Nephron progenitor cell (in vitro differentiated cells): Measurements from ENCODE around the gene EFEMP1.

Source experiments
- DNase-seq: peaks from one replicate; pipeline ENCODE4 v3.0.0; 2021
- H3K27ac Mint-ChIP-seq: 2 replicates; pipeline ENCODE4 v1.8.0; 2021; ENCODE audit warnings: mild to moderate bottlenecking, moderate library complexity, mixed read lengths
- H3K27me3 Mint-ChIP-seq: 2 replicates; pipeline ENCODE4 v1.8.0; 2021; ENCODE audit warnings: mild to moderate bottlenecking, low read depth, mixed read lengths; ENCODE audit not compliant: poor library complexity
- H3K36me3 Mint-ChIP-seq: 2 replicates; pipeline ENCODE4 v1.8.0; 2021; ENCODE audit warnings: low read depth, mixed read lengths
- H3K4me1 Mint-ChIP-seq: 2 replicates; pipeline ENCODE4 v1.8.0; 2021; ENCODE audit warnings: mixed read lengths
- H3K4me3 Mint-ChIP-seq: 2 replicates; pipeline ENCODE4 v1.8.0; 2021; ENCODE audit warnings: mild to moderate bottlenecking, moderate library complexity, mixed read lengths
- H3K9me3 Mint-ChIP-seq: 2 replicates; pipeline ENCODE4 v1.8.0; 2021; ENCODE audit warnings: mild to moderate bottlenecking, moderate library complexity, mixed read lengths
- CTCF ChIP-seq: fragments of 200-600 bp; sonication (generic); IDR thresholded peaks from 2 replicates; pipeline ENCODE4 v1.5.0; 2021; ENCODE audit warnings: antibody characterized with exemption

Gene EFEMP1

GRCh38 chr2:55885127-55885943 is 38.2 kb downstream of the EFEMP1 start:
- DNase-seq, result no peak
- H3K4me3 Mint-ChIP-seq, result no peak overlapping the region
- H3K27ac Mint-ChIP-seq, result peak overlapping the region; percentile 56
- H3K36me3 Mint-ChIP-seq, result peaks cover 19% of the 10 kb centered on the region
- peaks cover 23% of the 10 kb centered on the region for H3K4me1 Mint-ChIP-seq
- H3K27me3 Mint-ChIP-seq, result peaks cover 6% of the 10 kb centered on the region
- H3K9me3 Mint-ChIP-seq, result no peaks in the 10 kb centered on the region
- no peak for TF ChIP-seq CTCF

GRCh38 chr2:55883829-55884228 is 39.8 kb downstream of the EFEMP1 start:
- no peaks in the 10 kb centered on the region for H3K9me3 Mint-ChIP-seq
- H3K4me3 Mint-ChIP-seq, result no peak overlapping the region
- peaks cover 25% of the 10 kb centered on the region for H3K36me3 Mint-ChIP-seq
- H3K27ac Mint-ChIP-seq, result peak overlapping the region; percentile 24
- H3K4me1 Mint-ChIP-seq, result peaks cover 21% of the 10 kb centered on the region
- TF ChIP-seq CTCF, result no peak
- H3K27me3 Mint-ChIP-seq, result peaks cover 6% of the 10 kb centered on the region
- DNase-seq, result no peak

- Mint-ChIP-seq H3K36me3 (peaks cover 25% of the 10 kb centered on the region), H3K4me3 (no peak overlapping the region), H3K4me1 (peaks cover 19% of the 10 kb centered on the region), H3K9me3 (no peaks in the 10 kb centered on the region), H3K27me3 (peaks cover 6% of the 10 kb centered on the region), H3K27ac (peak overlapping the region; percentile 24)
- no peak for TF ChIP-seq CTCF
- no peak for DNase-seq
Observed at GRCh38 chr2:55883357-55883756, 40.2 kb downstream of the EFEMP1 start.

- H3K27me3 Mint-ChIP-seq, result peaks cover 6% of the 10 kb centered on the region
- no peak overlapping the region for H3K27ac Mint-ChIP-seq
- peaks cover 25% of the 10 kb centered on the region for H3K36me3 Mint-ChIP-seq
- no peaks in the 10 kb centered on the region for H3K9me3 Mint-ChIP-seq
- H3K4me1 Mint-ChIP-seq, result peaks cover 19% of the 10 kb centered on the region
- TF ChIP-seq CTCF, result no peak
- H3K4me3 Mint-ChIP-seq, result no peak overlapping the region
- no peak for DNase-seq
Observed at GRCh38 chr2:55882954-55883353, 40.6 kb downstream of the EFEMP1 start.

GRCh38 chr2:55880416-55881143 is 43.0 kb downstream of the EFEMP1 start:
- no peak for DNase-seq
- Mint-ChIP-seq H3K9me3 (no peaks in the 10 kb centered on the region), H3K36me3 (peaks cover 30% of the 10 kb centered on the region), H3K27ac (no peak overlapping the region), H3K4me3 (no peak overlapping the region), H3K27me3 (peaks cover 6% of the 10 kb centered on the region), H3K4me1 (peaks cover 19% of the 10 kb centered on the region)
- no peak for TF ChIP-seq CTCF
